ENCODE results near the gene CDS1. TPM values are rescaled to one million over a fixed set of nuclear protein-coding genes. Genes with fewer than 3 reads are reported as not detected.
A peak's percentile ranks its signal among the peaks of the same experiment; 100 is the strongest.

Gene CDS1
- total RNA-seq, 6 donors from 2014 or later = 6.5 to 39.8 (median 19.2) TPM

DNA sequence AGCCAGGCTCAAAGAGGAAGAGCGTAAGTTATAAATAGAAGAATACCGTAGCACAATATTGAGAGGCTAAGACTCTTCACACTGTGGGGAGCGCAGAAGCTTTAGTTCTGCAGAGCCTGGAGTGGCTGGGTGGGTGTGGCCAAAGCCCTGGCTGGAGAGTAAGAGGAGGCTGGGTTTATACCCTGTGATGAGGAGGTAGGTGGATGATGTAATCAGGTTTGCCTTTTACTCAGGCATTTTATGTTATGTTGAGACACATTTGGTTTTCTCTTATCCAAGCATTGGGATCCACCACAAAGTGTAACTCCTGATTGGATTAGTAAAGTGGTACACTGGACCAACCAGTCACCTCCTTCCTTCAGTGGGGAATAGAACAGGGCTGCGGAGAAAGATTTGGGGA is 13.9 kb downstream of the CDS1 start:
- Histone ChIP-seq H3K4me1 (no peaks in the 10 kb centered on the region), H3K36me3 (no peaks in the 10 kb centered on the region), H3K4me3 (no peak overlapping the region), H3K27ac (no peak overlapping the region), H3K9me3 (no peaks in the 10 kb centered on the region), H3K27me3 (no peaks in the 10 kb centered on the region)
- 71 to 72% methylated on average over 4 of the region's 4 CpGs for WGBS, 2 donors
- peak in 1 of 2 donors; percentile 49 for ATAC-seq (ENCODE audit: low FRiP score in 2 of 2)
- peak in 1 of 2 donors; percentile 76 for DNase-seq
- TF ChIP-seq EP300 (IDR thresholded peaks at IDR 0.05) (no peak), POLR2A (IDR thresholded peaks at IDR 0.05) (no peak), CTCF (IDR thresholded peaks at IDR 0.05) (no peak), POLR2AphosphoS5 (IDR thresholded peaks at IDR 0.05) (no peak)

- DNase-seq (no peak), ATAC-seq (ENCODE audit: low FRiP score in 2 of 2) (peak in 1 of 2 donors; percentile 8)
- no peak for TF ChIP-seq POLR2AphosphoS5 (IDR thresholded peaks at IDR 0.05)
- TF ChIP-seq POLR2A (IDR thresholded peaks at IDR 0.05) = no peak
- no peak for TF ChIP-seq CTCF (IDR thresholded peaks at IDR 0.05)
- no peak for TF ChIP-seq EP300 (IDR thresholded peaks at IDR 0.05)
- no peak overlapping the region for H3K27ac ChIP-seq
- H3K36me3 ChIP-seq = no peaks in the 10 kb centered on the region
- no peaks in the 10 kb centered on the region for H3K27me3 ChIP-seq
- no peaks in the 10 kb centered on the region for H3K4me1 ChIP-seq
- 85 to 90% methylated on average over 4 of the region's 4 CpGs for WGBS, 2 donors
- no peak overlapping the region for H3K4me3 ChIP-seq
- no peaks in the 10 kb centered on the region for H3K9me3 ChIP-seq
These were observed 14.5 kb downstream of the CDS1 start for GRCh38 chr4:84597450-84597849.

DNA sequence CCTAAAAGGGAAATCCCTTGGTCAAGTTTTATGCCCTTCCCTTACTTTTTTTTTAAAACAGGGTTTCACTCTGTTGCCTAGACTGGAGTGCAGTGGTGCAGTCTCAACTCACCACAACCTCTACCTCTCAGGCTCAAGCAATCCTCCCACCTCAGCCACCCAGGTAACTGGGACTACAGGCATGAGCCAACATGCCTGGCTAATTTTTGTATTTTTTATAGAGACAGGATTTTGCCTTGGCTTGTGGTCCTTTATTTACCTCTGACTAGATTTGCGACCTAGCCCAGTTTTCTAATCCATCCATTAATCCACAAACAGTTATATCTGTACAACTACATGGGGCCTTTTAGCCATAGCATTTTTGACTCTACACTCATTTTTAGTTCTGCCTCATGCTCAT is 23.7 kb downstream of the CDS1 start:
- Histone ChIP-seq H3K4me3 (no peak overlapping the region), H3K4me1 (no peaks in the 10 kb centered on the region), H3K27ac (no peak overlapping the region), H3K27me3 (no peaks in the 10 kb centered on the region), H3K36me3 (no peaks in the 10 kb centered on the region), H3K9me3 (no peaks in the 10 kb centered on the region)
- DNase-seq (no peak), ATAC-seq (ENCODE audit: low FRiP score in 2 of 2) (no peak)
- 94 to 100% methylated on average over 1 of the region's 1 CpG for WGBS, 2 donors
- no peak for TF ChIP-seq CTCF (IDR thresholded peaks at IDR 0.05)
- TF ChIP-seq EP300 (IDR thresholded peaks at IDR 0.05) = no peak
- no peak for TF ChIP-seq POLR2AphosphoS5 (IDR thresholded peaks at IDR 0.05)
- TF ChIP-seq POLR2A (IDR thresholded peaks at IDR 0.05) = no peak

DNA sequence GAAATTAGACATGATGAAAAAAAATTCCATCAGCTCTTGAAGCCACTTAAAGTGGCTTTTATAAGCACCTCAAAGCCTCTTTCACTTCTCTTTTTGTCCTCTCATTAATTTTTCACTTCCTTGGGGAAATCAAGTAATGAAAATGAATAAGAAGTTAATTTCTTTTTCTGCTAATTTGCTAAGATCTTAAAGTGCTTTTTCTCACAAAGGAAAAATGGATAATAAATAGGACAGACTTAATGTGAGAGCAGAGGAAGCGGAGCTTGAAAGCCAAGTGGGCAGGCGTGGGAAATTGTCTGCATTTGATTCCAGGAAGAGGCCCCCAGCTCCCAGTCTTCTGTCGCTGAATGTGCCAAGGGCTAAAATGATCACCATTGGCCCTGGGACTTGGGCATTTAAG is 28.6 kb downstream of the CDS1 start:
- Histone ChIP-seq H3K36me3 (no peaks in the 10 kb centered on the region), H3K27me3 (no peaks in the 10 kb centered on the region), H3K9me3 (no peaks in the 10 kb centered on the region), H3K27ac (no peak overlapping the region), H3K4me3 (no peak overlapping the region), H3K4me1 (no peaks in the 10 kb centered on the region)
- TF ChIP-seq POLR2A (IDR thresholded peaks at IDR 0.05) (no peak), CTCF (IDR thresholded peaks at IDR 0.05) (no peak), EP300 (IDR thresholded peaks at IDR 0.05) (no peak), POLR2AphosphoS5 (IDR thresholded peaks at IDR 0.05) (no peak)
- no peak for DNase-seq
- 74% methylated on average over 3 of the region's 3 CpGs for WGBS, 2 donors
- no peak for ATAC-seq (ENCODE audit: low FRiP score in 2 of 2)

DNA sequence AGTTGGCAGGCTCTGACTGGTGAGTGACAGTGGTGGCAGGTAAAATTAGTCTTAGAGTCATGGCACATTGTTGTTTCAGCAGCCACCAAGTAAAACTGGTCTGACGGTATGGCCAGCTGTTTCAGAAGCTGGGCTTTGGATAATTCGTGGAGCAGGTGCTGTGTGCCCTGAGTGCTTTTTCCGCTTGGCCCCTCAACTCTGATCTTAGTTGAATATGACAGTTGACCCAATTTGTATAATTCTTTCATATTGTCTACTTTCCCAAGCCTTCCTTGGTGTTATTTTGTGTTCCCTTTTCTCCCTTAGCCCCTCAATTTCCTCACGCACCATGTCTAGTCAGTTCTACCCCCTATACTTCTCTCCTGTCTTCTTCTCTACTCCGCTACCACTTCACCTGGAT is 32.0 kb downstream of the CDS1 start:
- no peak for DNase-seq
- TF ChIP-seq POLR2A (IDR thresholded peaks at IDR 0.05) (no peak), POLR2AphosphoS5 (IDR thresholded peaks at IDR 0.05) (no peak), EP300 (IDR thresholded peaks at IDR 0.05) (no peak), CTCF (IDR thresholded peaks at IDR 0.05) (no peak)
- Histone ChIP-seq H3K27me3 (no peaks in the 10 kb centered on the region), H3K4me3 (no peak overlapping the region), H3K4me1 (no peaks in the 10 kb centered on the region), H3K36me3 (no peaks in the 10 kb centered on the region), H3K9me3 (no peaks in the 10 kb centered on the region), H3K27ac (no peak overlapping the region)
- WGBS, 2 donors = 91 to 93% methylated on average over 5 of the region's 5 CpGs
- ATAC-seq (ENCODE audit: low FRiP score in 2 of 2) = no peak

Measured in upper lobe of left lung (tissue), 6 donors.